ENCODE measurements around the gene MSANTD2. TPM values are rescaled to one million over a fixed set of nuclear protein-coding genes. Genes with fewer than 3 reads are reported as not detected.

MSANTD2 gene
- total and polyA plus RNA-seq, 4 experiments from 2014 or later = 2.4 to 26.3 (median 15.9) TPM

- H3K36me3 ChIP-seq (ENCODE audit: insufficient read depth, low read length) = no peaks in the 10 kb centered on the region
- Mint-ChIP-seq H3K9me3 (no peaks in the 10 kb centered on the region), H3K36me3 (peaks cover 0 to 6% of the 10 kb centered on the region in 2 donors), H3K4me3 (peak overlapping the region; percentile 96 to 99 (median 98)), H3K27ac (peak overlapping the region; percentile 83 to 98 (median 94)), H3K4me1 (peaks cover 6 to 21% (median 9%) of the 10 kb centered on the region in 4 donors), H3K27me3 (peaks cover 0 to 1% of the 10 kb centered on the region in 2 donors)
- POLR2A ChIA-PET (ENCODE audit: partially characterized antibody) = interaction anchor here (0.7 to 3.4 kb wide), 17 partner anchors 7 to 846 kb away, joined by 3 to 50 read pairs (median 6); partner anchors contain the start of genes CCDC15, ESAM, MSANTD2 and SIAE
- H3K4me3 ChIP-seq (ENCODE audit: low read length in 2 of 2) = peak overlapping the region; percentile 76 to 97
- no peak for DNase-seq
- CTCF ChIA-PET (ENCODE audit: partially characterized antibody) = interaction anchor here (0.5 to 17.0 kb wide), 22 partner anchors 9 to 1702 kb away, joined by 3 to 239 read pairs (median 6); partner anchors contain the start of genes CCDC15, ESAM, MSANTD2 and SIAE
- H3K27me3 ChIP-seq (ENCODE audit: insufficient read depth, low read length) = peaks cover 5% of the 10 kb centered on the region
- intact Hi-C loops (cut with micrococcal nuclease) = loop anchor here (1.0 to 2.0 kb wide), 8 partner anchors 12 to 1141 kb away; partner anchors contain the start of genes HYLS1, MSANTD2, SIAE and SPA17
- H3K4me1 ChIP-seq (ENCODE audit: insufficient read depth, low read length) = peaks cover 7% of the 10 kb centered on the region
- H3K9me3 ChIP-seq (ENCODE audit: control insufficient read depth in 1 of 2, low read length in 2 of 2) = no peaks in the 10 kb centered on the region
- H3K27ac ChIP-seq (ENCODE audit: low read depth, low read length) = peak overlapping the region; percentile 58
Measured at GRCh38 chr11:124745835-124746620, 54.2 kb downstream of the MSANTD2 start.

- POLR2A ChIA-PET (ENCODE audit: partially characterized antibody) = interaction anchor here (1.4 to 3.4 kb wide), 8 partner anchors 9 to 208 kb away, joined by 3 to 50 read pairs (median 30); partner anchors contain the start of genes CCDC15, ESAM, MSANTD2 and SIAE
- Histone ChIP-seq H3K27ac (ENCODE audit: low read depth, low read length) (no peak overlapping the region), H3K36me3 (ENCODE audit: insufficient read depth, low read length) (no peaks in the 10 kb centered on the region), H3K27me3 (ENCODE audit: insufficient read depth, low read length) (peaks cover 5% of the 10 kb centered on the region), H3K4me1 (ENCODE audit: insufficient read depth, low read length) (peaks cover 14% of the 10 kb centered on the region), H3K9me3 (ENCODE audit: control insufficient read depth in 1 of 2, low read length in 2 of 2) (no peaks in the 10 kb centered on the region), H3K4me3 (ENCODE audit: low read length in 2 of 2) (no peak overlapping the region)
- CTCF ChIA-PET (ENCODE audit: partially characterized antibody) = interaction anchor here (0.6 to 17.0 kb wide), 14 partner anchors 11 to 1703 kb away, joined by 3 to 239 read pairs (median 13); partner anchors contain the start of genes ESAM, MSANTD2, SIAE and SPA17
- H3K4me1 Mint-ChIP-seq = peaks cover 8 to 28% (median 13%) of the 10 kb centered on the region in 4 donors
- no peaks in the 10 kb centered on the region for H3K9me3 Mint-ChIP-seq
- no peak for DNase-seq
- H3K27ac Mint-ChIP-seq = peak overlapping the region in 3 of 7 donors; percentile 13 to 79 (median 77)
- peak overlapping the region; percentile 71 to 98 (median 80) for H3K4me3 Mint-ChIP-seq
- peaks cover 0 to 4% of the 10 kb centered on the region in 2 donors for H3K27me3 Mint-ChIP-seq
- H3K36me3 Mint-ChIP-seq = peaks cover 0 to 6% of the 10 kb centered on the region in 2 donors
- intact Hi-C loops (cut with micrococcal nuclease) = no loop called here
Measured at GRCh38 chr11:124745270-124745834, 54.9 kb downstream of the MSANTD2 start.

- CTCF ChIA-PET (ENCODE audit: partially characterized antibody) = interaction anchor here (1.1 to 17.0 kb wide), 7 partner anchors 15 to 95 kb away, joined by 3 to 239 read pairs (median 5); partner anchors contain the start of genes ESAM, SIAE and SPA17
- Mint-ChIP-seq H3K27me3 (peaks cover 0 to 4% of the 10 kb centered on the region in 2 donors), H3K27ac (no peak overlapping the region), H3K9me3 (no peaks in the 10 kb centered on the region), H3K4me3 (no peak overlapping the region), H3K36me3 (peaks cover 0 to 6% of the 10 kb centered on the region in 2 donors), H3K4me1 (peaks cover 11 to 29% (median 21%) of the 10 kb centered on the region in 4 donors)
- Histone ChIP-seq H3K4me3 (ENCODE audit: low read length in 2 of 2) (no peak overlapping the region), H3K27ac (ENCODE audit: low read depth, low read length) (no peak overlapping the region), H3K36me3 (ENCODE audit: insufficient read depth, low read length) (no peaks in the 10 kb centered on the region), H3K27me3 (ENCODE audit: insufficient read depth, low read length) (peaks cover 5% of the 10 kb centered on the region), H3K4me1 (ENCODE audit: insufficient read depth, low read length) (peaks cover 22% of the 10 kb centered on the region), H3K9me3 (ENCODE audit: control insufficient read depth in 1 of 2, low read length in 2 of 2) (no peaks in the 10 kb centered on the region)
- intact Hi-C loops (cut with micrococcal nuclease) = no loop called here
- POLR2A ChIA-PET (ENCODE audit: partially characterized antibody) = no interaction called here
- DNase-seq = no peak
Measured at GRCh38 chr11:124743050-124743449, 57.2 kb downstream of the MSANTD2 start.

- DNase-seq = no peak
- Histone ChIP-seq H3K4me3 (ENCODE audit: low read length in 2 of 2) (no peak overlapping the region), H3K36me3 (ENCODE audit: insufficient read depth, low read length) (no peaks in the 10 kb centered on the region), H3K9me3 (ENCODE audit: control insufficient read depth in 1 of 2, low read length in 2 of 2) (no peaks in the 10 kb centered on the region), H3K4me1 (ENCODE audit: insufficient read depth, low read length) (peaks cover 22% of the 10 kb centered on the region), H3K27me3 (ENCODE audit: insufficient read depth, low read length) (peaks cover 5% of the 10 kb centered on the region), H3K27ac (ENCODE audit: low read depth, low read length) (no peak overlapping the region)
- Mint-ChIP-seq H3K4me1 (peaks cover 11 to 29% (median 21%) of the 10 kb centered on the region in 4 donors), H3K36me3 (peaks cover 0 to 6% of the 10 kb centered on the region in 2 donors), H3K27me3 (peaks cover 0 to 4% of the 10 kb centered on the region in 2 donors), H3K4me3 (no peak overlapping the region), H3K9me3 (no peaks in the 10 kb centered on the region), H3K27ac (no peak overlapping the region)
- intact Hi-C loops (cut with micrococcal nuclease) = no loop called here
- CTCF ChIA-PET (ENCODE audit: partially characterized antibody) = interaction anchor here (1.1 to 17.0 kb wide), 6 partner anchors 16 to 95 kb away, joined by 3 to 239 read pairs (median 5); partner anchors contain the start of genes ESAM, SIAE and SPA17
- POLR2A ChIA-PET (ENCODE audit: partially characterized antibody) = no interaction called here
Measured at GRCh38 chr11:124742555-124742954, 57.7 kb downstream of the MSANTD2 start.

DNA sequence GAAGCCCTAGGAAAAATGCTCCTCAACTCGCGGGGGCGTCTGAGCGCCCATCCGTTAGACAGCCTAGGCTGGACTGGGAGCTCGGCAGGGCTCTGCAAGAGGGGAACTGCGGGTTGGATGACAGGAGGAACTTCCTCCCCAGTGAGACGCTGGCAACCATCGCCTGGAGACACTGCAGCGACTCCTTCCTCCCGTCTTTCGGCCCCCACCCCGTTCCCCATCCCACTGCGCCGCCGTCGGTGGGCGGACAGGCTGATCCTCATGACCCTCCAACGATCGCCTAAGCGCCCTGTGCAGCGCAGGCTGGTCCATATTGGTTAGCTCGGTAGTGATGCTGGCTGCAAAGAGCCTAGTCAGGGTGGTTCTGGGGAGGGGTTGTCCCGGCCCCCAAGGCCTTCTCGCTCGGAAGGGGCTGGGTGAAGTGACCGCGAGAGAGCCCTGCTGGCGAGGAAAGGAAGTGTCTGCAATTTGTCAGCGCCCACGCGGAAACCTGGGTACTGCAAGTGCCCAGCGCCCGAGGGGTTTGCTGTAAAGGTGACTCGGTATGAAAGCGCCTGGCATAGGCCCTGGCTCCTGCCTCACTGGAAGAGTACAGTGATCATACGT lies 59.8 kb downstream of the MSANTD2 start:
- Mint-ChIP-seq H3K4me3 (peak overlapping the region; percentile 82 to 94 (median 86)), H3K27me3 (peaks cover 0 to 3% of the 10 kb centered on the region in 2 donors), H3K9me3 (no peaks in the 10 kb centered on the region), H3K36me3 (no peaks in the 10 kb centered on the region), H3K27ac (peak overlapping the region in 5 of 7 donors; percentile 38 to 80 (median 66)), H3K4me1 (peaks cover 7 to 24% (median 16%) of the 10 kb centered on the region in 4 donors)
- Histone ChIP-seq H3K4me1 (ENCODE audit: insufficient read depth, low read length) (peaks cover 17% of the 10 kb centered on the region), H3K36me3 (ENCODE audit: insufficient read depth, low read length) (no peaks in the 10 kb centered on the region), H3K4me3 (ENCODE audit: low read length in 2 of 2) (peak overlapping the region; percentile 30 to 60), H3K27me3 (ENCODE audit: insufficient read depth, low read length) (peaks cover 5% of the 10 kb centered on the region), H3K27ac (ENCODE audit: low read depth, low read length) (no peak overlapping the region), H3K9me3 (ENCODE audit: control insufficient read depth in 1 of 2, low read length in 2 of 2) (no peaks in the 10 kb centered on the region)
- ChIA-PET CTCF (ENCODE audit: partially characterized antibody) (interaction anchor here (1.0 to 17.0 kb wide), 4 partner anchors 25 to 70 kb away, joined by 3 to 239 read pairs (median 38); partner anchors contain the start of gene ESAM), POLR2A (ENCODE audit: partially characterized antibody) (interaction anchor here (0.8 to 2.4 kb wide), 4 partner anchors 12 to 67 kb away, joined by 3 to 9 read pairs (median 5); partner anchors contain the start of genes SIAE and VSIG2)
- intact Hi-C loops (cut with micrococcal nuclease) = loop anchor here (1.0 kb wide), 1 partner anchor 67 kb away; the partner anchor contains the start of genes SIAE and SPA17
- DNase-seq = peak; percentile 50 to 61 (median 54)

DNA sequence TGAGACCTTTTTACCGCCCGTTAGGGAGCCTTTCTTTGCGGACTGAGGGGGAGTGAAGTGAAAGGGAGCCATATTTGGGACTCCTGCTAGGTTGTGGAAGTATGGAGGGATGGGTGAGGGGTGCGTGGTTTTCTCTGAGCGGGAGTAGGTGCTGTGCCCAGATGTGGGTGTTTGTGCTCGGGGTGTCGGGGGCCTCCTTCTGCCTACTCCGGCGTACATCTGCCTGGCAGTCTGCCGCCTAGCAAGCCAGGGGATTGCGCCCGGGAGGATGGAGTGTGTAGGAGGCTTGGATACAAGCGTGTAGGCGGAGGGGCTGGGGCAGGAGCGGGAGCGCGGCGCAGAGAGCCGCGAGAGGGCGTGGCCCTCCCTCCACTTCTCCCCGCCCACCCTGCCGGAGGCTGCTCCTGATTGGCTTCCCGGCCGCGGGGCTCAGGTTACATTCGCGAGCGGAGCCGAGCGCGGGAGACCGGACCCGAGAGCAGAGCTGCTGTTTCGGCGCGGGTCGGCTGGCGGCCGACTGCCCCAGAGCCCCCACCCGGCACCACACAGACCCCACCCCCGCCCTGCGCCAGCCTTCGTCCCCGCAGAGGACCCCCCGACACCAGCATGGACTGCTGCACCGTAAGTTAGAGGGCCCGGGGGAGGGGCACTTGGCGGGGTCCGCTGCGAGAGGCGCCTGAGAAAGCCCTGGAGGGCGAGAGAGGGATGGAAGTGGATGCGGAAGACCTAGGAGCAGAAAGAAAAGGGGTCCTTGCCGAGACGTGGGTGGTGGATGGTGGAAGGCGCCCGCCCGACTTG lies 60.5 kb downstream of the MSANTD2 start, which contains the start of gene NRGN:
NRGN (plus strand) TSS at position 464 of the 798 bp plus-strand sequence; CDS start at position 607, 143 bp downstream.
- CTCF ChIA-PET (ENCODE audit: partially characterized antibody) = interaction anchor here (1.0 to 17.0 kb wide), 4 partner anchors 26 to 70 kb away, joined by 3 to 239 read pairs (median 38); partner anchors contain the start of gene ESAM
- Mint-ChIP-seq H3K27me3 (peaks cover 0 to 3% of the 10 kb centered on the region in 2 donors), H3K36me3 (no peaks in the 10 kb centered on the region), H3K4me1 (peaks cover 3 to 20% (median 16%) of the 10 kb centered on the region in 4 donors), H3K4me3 (peak within 1 kb of the TSS; percentile 83 to 94 (median 86)), H3K9me3 (no peaks in the 10 kb centered on the region), H3K27ac (peak within 1 kb of the TSS; percentile 38 to 80 (median 62))
- H3K36me3 ChIP-seq (ENCODE audit: insufficient read depth, low read length) = no peaks in the 10 kb centered on the region
- H3K27me3 ChIP-seq (ENCODE audit: insufficient read depth, low read length) = peaks cover 5% of the 10 kb centered on the region
- peak within 1 kb of the TSS; percentile 39 to 60 for H3K4me3 ChIP-seq (ENCODE audit: low read length in 2 of 2)
- intact Hi-C loops (cut with micrococcal nuclease) = loop anchor here (1.0 kb wide), 2 partner anchors 24 to 66 kb away; partner anchors contain the start of genes SIAE and SPA17
- H3K4me1 ChIP-seq (ENCODE audit: insufficient read depth, low read length) = peaks cover 17% of the 10 kb centered on the region
- peak; percentile 73 to 81 (median 76) for DNase-seq
- H3K9me3 ChIP-seq (ENCODE audit: control insufficient read depth in 1 of 2, low read length in 2 of 2) = no peaks in the 10 kb centered on the region
- no peak within 1 kb of the TSS for H3K27ac ChIP-seq (ENCODE audit: low read depth, low read length)
- POLR2A ChIA-PET (ENCODE audit: partially characterized antibody) = interaction anchor here (0.8 to 2.4 kb wide), 3 partner anchors 19 to 67 kb away, joined by 4 to 9 read pairs (median 6); partner anchors contain the start of gene SIAE
